MM.1S (cell line): ENCODE data around the gene MYO9B.
"Not testable (repeated sequence)": the region's sequence is repeated elsewhere in the genome, so short reads cannot be mapped to it uniquely, and the experiment has no call there.

Experiments
- DNase-seq: peaks from one replicate; pipeline ENCODE4 v3.0.0-alpha.2; 2015
- H2AFZ ChIP-seq: fragments of 300-600 bp; sonication (generic); 2 replicates; pipeline ENCODE4 v1.6.0; 2016; ENCODE audit warnings: antibody characterized with exemption, low read length
- H3F3A ChIP-seq: fragments of 300-600 bp; sonication (generic); 2 replicates; pipeline ENCODE4 v1.6.1; 2016; ENCODE audit warnings: mild to moderate bottlenecking, antibody characterized with exemption, low read length, moderate library complexity, mixed read lengths; ENCODE audit not compliant: insufficient read depth
- H3K27ac ChIP-seq: fragments of 300-600 bp; sonication (generic); 2 replicates; pipeline ENCODE4 v1.5.1; 2016; ENCODE audit warnings: mild to moderate bottlenecking, low read length
- H3K27me3 ChIP-seq: fragments of 300-600 bp; sonication (generic); replicated peaks from 2 replicates; pipeline ENCODE4 v1.6.0; 2016; ENCODE audit warnings: low read length; ENCODE audit not compliant: insufficient read depth
- H3K36me3 ChIP-seq: fragments of 300-600 bp; sonication (generic); replicated peaks from 2 replicates; pipeline ENCODE4 v1.6.1; 2016; ENCODE audit warnings: mild to moderate bottlenecking, low read length, mixed read lengths; ENCODE audit not compliant: insufficient read depth
- H3K4me1 ChIP-seq: fragments of 300-600 bp; sonication (generic); 2 replicates; pipeline ENCODE4 v1.6.1; 2016; ENCODE audit warnings: low read length, mixed read lengths
- H3K4me2 ChIP-seq: fragments of 300-600 bp; sonication (generic); 2 replicates; pipeline ENCODE4 v1.6.0; 2016; ENCODE audit warnings: low read depth, low read length
- H3K4me3 ChIP-seq: fragments of 300-600 bp; sonication (generic); 2 replicates; pipeline ENCODE4 v1.5.1; 2016; ENCODE audit warnings: low read length, mixed read lengths
- H3K79me2 ChIP-seq: fragments of 300-600 bp; sonication (generic); 2 replicates; pipeline ENCODE4 v1.6.1; 2016; ENCODE audit warnings: mixed run types, low read length, mixed read lengths
- H3K9ac ChIP-seq: fragments of 300-600 bp; sonication (generic); 2 replicates; pipeline ENCODE4 v1.6.1; 2016; ENCODE audit warnings: low read length, mixed read lengths
- H3K9me2 ChIP-seq: fragments of 300-600 bp; sonication (generic); replicated peaks from 2 replicates; pipeline ENCODE4 v1.6.1; 2016; ENCODE audit warnings: mild to moderate bottlenecking, low read length, mixed read lengths; ENCODE audit not compliant: insufficient read depth
- H3K9me3 ChIP-seq: fragments of 300-600 bp; sonication (generic); replicated peaks from 2 replicates; pipeline ENCODE4 v1.6.1; 2016; ENCODE audit warnings: mild to moderate bottlenecking, low read length, mixed read lengths; ENCODE audit not compliant: insufficient read depth
- H4K20me1 ChIP-seq: fragments of 300-600 bp; sonication (generic); 2 replicates; pipeline ENCODE4 v1.6.1; 2016; ENCODE audit warnings: mild to moderate bottlenecking, low read length, moderate library complexity, mixed read lengths; ENCODE audit not compliant: insufficient read depth
- EZH2 ChIP-seq: fragments of 300-600 bp; sonication (generic); optimal IDR thresholded peaks from 2 replicates; pipeline ENCODE3; 2017; ENCODE audit warnings: low read depth, mild to moderate bottlenecking, antibody characterized with exemption, low read length, mixed read lengths
- EZH2phosphoT487 ChIP-seq: fragments of 300-600 bp; sonication (generic); IDR thresholded peaks from 2 replicates; pipeline ENCODE4 v1.6.1; 2018; ENCODE audit warnings: antibody characterized with exemption, low read length
- TF ChIP-seq, protein P1 (sequence below): fragments of 300-600 bp; sonication (generic); IDR thresholded peaks from 2 replicates; pipeline ENCODE4 v1.5.1; 2016; ENCODE audit warnings: antibody characterized with exemption, low read length, mixed read lengths

The MYO9B gene

GRCh38 chr19:17160908-17161307 is 85.3 kb downstream of the MYO9B start:
- Histone ChIP-seq H3K27ac (no peak overlapping the region), H3K36me3 (no peaks in the 10 kb centered on the region), H3K4me3 (no peak overlapping the region), H3K9ac (no peak overlapping the region), H3K9me2 (no peaks in the 10 kb centered on the region), H3K4me2 (no peak overlapping the region), H3K4me1 (no peaks in the 10 kb centered on the region), H3K79me2 (no peaks in the 10 kb centered on the region), H2AFZ (no peak overlapping the region), H4K20me1 (no peaks in the 10 kb centered on the region), H3K27me3 (no peaks in the 10 kb centered on the region), H3K9me3 (no peaks in the 10 kb centered on the region), H3F3A (no peaks in the 10 kb centered on the region)
- TF ChIP-seq EZH2phosphoT487 (no peak), EZH2 (no peak)
- TF ChIP-seq, protein P1, sequence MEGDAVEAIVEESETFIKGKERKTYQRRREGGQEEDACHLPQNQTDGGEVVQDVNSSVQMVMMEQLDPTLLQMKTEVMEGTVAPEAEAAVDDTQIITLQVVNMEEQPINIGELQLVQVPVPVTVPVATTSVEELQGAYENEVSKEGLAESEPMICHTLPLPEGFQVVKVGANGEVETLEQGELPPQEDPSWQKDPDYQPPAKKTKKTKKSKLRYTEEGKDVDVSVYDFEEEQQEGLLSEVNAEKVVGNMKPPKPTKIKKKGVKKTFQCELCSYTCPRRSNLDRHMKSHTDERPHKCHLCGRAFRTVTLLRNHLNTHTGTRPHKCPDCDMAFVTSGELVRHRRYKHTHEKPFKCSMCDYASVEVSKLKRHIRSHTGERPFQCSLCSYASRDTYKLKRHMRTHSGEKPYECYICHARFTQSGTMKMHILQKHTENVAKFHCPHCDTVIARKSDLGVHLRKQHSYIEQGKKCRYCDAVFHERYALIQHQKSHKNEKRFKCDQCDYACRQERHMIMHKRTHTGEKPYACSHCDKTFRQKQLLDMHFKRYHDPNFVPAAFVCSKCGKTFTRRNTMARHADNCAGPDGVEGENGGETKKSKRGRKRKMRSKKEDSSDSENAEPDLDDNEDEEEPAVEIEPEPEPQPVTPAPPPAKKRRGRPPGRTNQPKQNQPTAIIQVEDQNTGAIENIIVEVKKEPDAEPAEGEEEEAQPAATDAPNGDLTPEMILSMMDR = no peak
- DNase-seq = no peak

DNA sequence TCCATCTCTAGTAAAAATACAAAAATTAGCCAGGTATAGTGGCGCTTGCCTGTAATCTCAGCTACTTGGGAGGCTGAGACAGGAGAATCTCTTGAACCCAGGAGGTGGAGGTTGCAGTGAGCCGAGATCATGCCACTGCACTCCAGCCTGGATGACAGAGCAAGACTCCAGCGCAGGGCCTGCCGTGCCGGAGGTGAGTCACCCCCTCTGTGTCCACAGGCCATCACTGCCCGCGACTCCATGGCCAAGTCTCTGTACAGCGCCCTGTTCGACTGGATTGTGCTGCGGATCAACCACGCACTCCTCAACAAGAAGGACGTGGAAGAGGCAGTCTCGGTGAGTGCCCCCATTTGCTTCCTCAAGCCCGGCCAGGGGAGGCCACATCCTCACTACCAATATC is 86.6 kb downstream of the MYO9B start:
- H3K4me1 ChIP-seq, H2AFZ ChIP-seq, H3F3A ChIP-seq, H3K4me3 ChIP-seq, H3K79me2 ChIP-seq, H3K4me2 ChIP-seq, H3K9me3 ChIP-seq, H4K20me1 ChIP-seq, H3K9me2 ChIP-seq, H3K27ac ChIP-seq, H3K36me3 ChIP-seq, DNase-seq, H3K9ac ChIP-seq, H3K27me3 ChIP-seq: not testable (repeated sequence)

GRCh38 chr19:17162580-17162979 is 87.0 kb downstream of the MYO9B start:
- Histone ChIP-seq H3K36me3 (no peaks in the 10 kb centered on the region), H3K27ac (no peak overlapping the region), H2AFZ (no peak overlapping the region), H4K20me1 (no peaks in the 10 kb centered on the region), H3K9me3 (no peaks in the 10 kb centered on the region), H3K4me1 (no peaks in the 10 kb centered on the region), H3K9ac (no peak overlapping the region), H3K4me3 (no peak overlapping the region), H3K9me2 (no peaks in the 10 kb centered on the region), H3K27me3 (no peaks in the 10 kb centered on the region), H3K4me2 (no peak overlapping the region), H3F3A (no peaks in the 10 kb centered on the region), H3K79me2 (no peaks in the 10 kb centered on the region)
- no peak for TF ChIP-seq EZH2phosphoT487
- no peak for TF ChIP-seq EZH2
- TF ChIP-seq, protein P1 = no peak
- no peak for DNase-seq

DNA sequence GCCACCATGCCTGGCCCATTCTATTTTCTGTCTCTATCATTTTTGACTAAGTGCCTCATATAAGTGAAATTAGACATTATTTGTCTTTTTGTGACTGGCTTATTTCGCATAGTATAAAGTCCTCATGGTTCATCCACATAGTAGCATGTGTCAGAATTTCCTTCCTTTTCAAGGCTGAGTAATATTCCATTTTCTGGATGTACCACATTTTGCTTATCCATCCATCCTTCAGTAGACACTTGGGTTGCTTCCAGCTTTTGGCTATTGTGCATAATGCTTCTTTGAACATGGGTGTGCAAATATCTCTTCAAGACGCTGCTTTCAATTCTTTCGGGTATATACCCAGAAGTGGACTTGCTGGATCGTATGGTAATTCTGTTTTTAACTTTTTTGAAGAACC is 88.1 kb downstream of the MYO9B start:
- Histone ChIP-seq H3K36me3 (no peaks in the 10 kb centered on the region), H3K4me1 (no peaks in the 10 kb centered on the region), H3K4me3 (no peak overlapping the region), H3K79me2 (no peaks in the 10 kb centered on the region), H3K9ac (no peak overlapping the region), H3K9me3 (no peaks in the 10 kb centered on the region), H3K4me2 (no peak overlapping the region), H3K27ac (no peak overlapping the region), H2AFZ (no peak overlapping the region), H3K27me3 (no peaks in the 10 kb centered on the region), H3F3A (no peaks in the 10 kb centered on the region), H4K20me1 (no peaks in the 10 kb centered on the region), H3K9me2 (no peaks in the 10 kb centered on the region)
- no peak for DNase-seq
- TF ChIP-seq, protein P1 = no peak
- TF ChIP-seq EZH2phosphoT487 (no peak), EZH2 (no peak)
